Aorta (tissue), 5 donors: Measurements from ENCODE around the gene CYBA. TPM values are rescaled to one million over a fixed set of nuclear protein-coding genes. Genes with fewer than 3 reads are reported as not detected.

Experiments
- ATAC-seq: fragments of 200-7000 bp; cut with Tn5 transposase; one replicate; pipeline ENCODE4 v1.9.1; 2022; ENCODE audit warnings: moderate library complexity; ENCODE audit not compliant: low FRiP score
- DNase-seq, 2 donors: peaks; one replicate each; pipeline ENCODE4 v3.0.0-alpha.2; 2020
- H3K27ac ChIP-seq, 2 donors: one replicate each; pipeline ENCODE4 v1.5.1; 2013; ENCODE audit warnings: low read length in 2 of 2, mild to moderate bottlenecking in 2 of 2, moderate library complexity in 2 of 2, control low read depth in 1 of 2, inconsistent platforms in 1 of 2, low read depth in 1 of 2
- H3K27me3 ChIP-seq, 2 donors: one replicate each; pipeline ENCODE4 v1.6.1; 2013; ENCODE audit warnings: control low read depth in 1 of 2, low read length in 1 of 2, mild to moderate bottlenecking in 1 of 2, moderate library complexity in 1 of 2; ENCODE audit not compliant: insufficient read depth in 2 of 2, control insufficient read depth in 1 of 2
- H3K36me3 ChIP-seq, 2 donors: one replicate each; pipeline ENCODE4 v1.6.1; 2013; ENCODE audit warnings: control low read depth in 1 of 2, low read length in 1 of 2, mild to moderate bottlenecking in 1 of 2; ENCODE audit not compliant: insufficient read depth in 2 of 2, control insufficient read depth in 1 of 2
- H3K4me1 ChIP-seq, 2 donors: one replicate each; pipeline ENCODE4 v1.6.1; 2013; ENCODE audit warnings: low read length in 2 of 2, control low read depth in 1 of 2, mild to moderate bottlenecking in 1 of 2, moderate library complexity in 1 of 2; ENCODE audit not compliant: insufficient read depth in 2 of 2, control insufficient read depth in 1 of 2
- H3K4me3 ChIP-seq, 2 donors: one replicate each; pipeline ENCODE4 v1.5.1; 2013; ENCODE audit warnings: low read length in 2 of 2, control low read depth in 1 of 2, mild to moderate bottlenecking in 1 of 2
- H3K9me3 ChIP-seq: one replicate; pipeline ENCODE4 v1.6.1; 2013; ENCODE audit warnings: mild to moderate bottlenecking, low read length; ENCODE audit not compliant: control insufficient read depth
- WGBS, 2 donors: extraction: QIAGEN DNeasy Blood & Tissue Kit; methylation state at CpG; one replicate each; pipeline ENCODE4 v1.1.7; 2013; 5-methylcytosine and 5-hydroxymethylcytosine counted together
- intact Hi-C, 2 donors: fragments of 100-400 bp; cut with DNase I; formaldehyde crosslinking; loops; one replicate each; pipeline versions ENCODE4 v1.14.2 to v1.15.0; 2022
- polyA plus RNA-seq, 2 donors: library from polyadenylated mRNA; stranded (reverse); fragments of 200-250 nt; gene quantifications; one replicate each; pipeline ENCODE4 v1.2.3, GENCODE V29; 2013
- total RNA-seq, 2 donors: library from RNA; stranded (reverse); fragmentation: NEBNext Ultra II Directional; extraction: Animal tissue kit (Norgen Biotek cat#: 25700); gene quantifications; one replicate each; pipeline ENCODE4 v1.2.1, GENCODE V29; 2021
- donor health status: healthy with polysubstance abuse.
- donor health status: Bipolar disorder and iron deficiency.
- donor health status: DM: no; HTN: no; CAD: no.
- donor health status: DM: no; HTN: no; CAD: no.
- donor health status: DM: yes; HTN: yes; CAD: no.

CYBA gene
- total and polyA plus RNA-seq, 4 donors = 79.2 to 148 (median 103) TPM

GRCh38 chr16:88631920-88632586 is 18.8 kb downstream of the CYBA start:
- DNase-seq = no peak
- Histone ChIP-seq H3K27me3 (no peaks in the 10 kb centered on the region), H3K4me3 (no peak overlapping the region), H3K9me3 (no peaks in the 10 kb centered on the region), H3K4me1 (no peaks in the 10 kb centered on the region), H3K27ac (no peak overlapping the region), H3K36me3 (peaks cover 2 to 9% of the 10 kb centered on the region in 2 donors)
- intact Hi-C loops = no loop called here
- ATAC-seq = no peak
- 89 to 92% methylated on average over 30 of the region's 30 CpGs for WGBS, 2 donors

- H3K27ac ChIP-seq = no peak overlapping the region
- peaks cover 2 to 9% of the 10 kb centered on the region in 2 donors for H3K36me3 ChIP-seq
- no peaks in the 10 kb centered on the region for H3K4me1 ChIP-seq
- DNase-seq (no peak), ATAC-seq (no peak)
- no peak overlapping the region for H3K4me3 ChIP-seq
- no peaks in the 10 kb centered on the region for H3K27me3 ChIP-seq
- WGBS, 2 donors = 75 to 80% methylated on average over 16 of the region's 16 CpGs
- no peaks in the 10 kb centered on the region for H3K9me3 ChIP-seq
- intact Hi-C loops = no loop called here
Measured at GRCh38 chr16:88631384-88631783, 19.5 kb downstream of the CYBA start.

DNA sequence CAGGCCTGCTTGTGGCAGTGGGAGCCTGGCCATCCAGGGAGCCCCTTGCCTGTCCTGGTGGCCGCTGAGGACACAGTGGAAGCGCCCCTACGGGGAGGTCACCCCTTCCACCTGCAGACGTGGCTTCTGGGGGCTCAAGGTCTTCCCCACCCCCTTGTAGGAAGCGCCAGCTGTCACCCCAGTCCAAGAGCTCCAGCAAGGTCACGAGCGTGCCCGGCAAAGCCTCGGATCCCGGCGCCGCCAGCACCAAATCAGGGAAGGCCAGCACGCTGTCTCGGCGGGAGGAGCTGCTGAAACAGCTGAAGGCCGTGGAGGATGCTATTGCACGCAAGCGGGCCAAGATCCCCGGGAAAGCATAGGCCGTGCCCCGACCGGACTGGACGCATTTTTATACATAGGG is 19.9 kb downstream of the CYBA start:
- Histone ChIP-seq H3K9me3 (no peaks in the 10 kb centered on the region), H3K36me3 (peaks cover 2 to 9% of the 10 kb centered on the region in 2 donors), H3K27ac (no peak overlapping the region), H3K27me3 (no peaks in the 10 kb centered on the region), H3K4me3 (no peak overlapping the region), H3K4me1 (no peaks in the 10 kb centered on the region)
- intact Hi-C loops = no loop called here
- ATAC-seq (no peak), DNase-seq (no peak)
- WGBS, 2 donors = 92 to 93% methylated on average over 23 of the region's 23 CpGs

- 86 to 90% methylated on average over 11 to 12 of the region's 12 CpGs for WGBS, 2 donors
- intact Hi-C loops = no loop called here
- Histone ChIP-seq H3K27ac (no peak overlapping the region), H3K36me3 (peaks cover 2 to 9% of the 10 kb centered on the region in 2 donors), H3K4me1 (no peaks in the 10 kb centered on the region), H3K9me3 (no peaks in the 10 kb centered on the region), H3K4me3 (no peak overlapping the region), H3K27me3 (no peaks in the 10 kb centered on the region)
- ATAC-seq (no peak), DNase-seq (no peak)
Measured at GRCh38 chr16:88630433-88630832, 20.4 kb downstream of the CYBA start.

DNA sequence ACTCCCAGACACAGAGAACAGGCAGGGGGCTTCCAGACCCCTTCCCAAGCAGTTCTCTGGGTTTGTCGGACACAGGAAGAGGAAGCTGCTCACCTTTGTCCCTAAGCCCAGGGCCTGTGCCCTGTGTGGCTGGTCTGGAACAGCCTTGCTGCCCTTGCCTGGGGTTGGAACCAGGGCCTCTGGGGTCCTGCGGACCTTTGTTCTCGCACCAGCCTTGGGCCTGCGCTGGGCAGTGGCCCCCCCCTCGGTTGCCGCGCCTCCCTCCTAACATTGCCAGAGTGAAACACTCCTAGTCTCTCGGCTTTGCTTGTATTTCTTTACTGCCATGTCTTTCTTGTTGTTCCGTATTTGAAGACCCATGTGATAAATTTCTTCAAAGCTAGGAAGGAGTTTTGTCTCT is 21.0 kb downstream of the CYBA start:
- Histone ChIP-seq H3K4me3 (no peak overlapping the region), H3K4me1 (no peaks in the 10 kb centered on the region), H3K9me3 (no peaks in the 10 kb centered on the region), H3K27me3 (no peaks in the 10 kb centered on the region), H3K27ac (no peak overlapping the region), H3K36me3 (peaks cover 2 to 9% of the 10 kb centered on the region in 2 donors)
- 84 to 87% methylated on average over 9 of the region's 9 CpGs for WGBS, 2 donors
- intact Hi-C loops = no loop called here
- ATAC-seq (no peak), DNase-seq (no peak)

GRCh38 chr16:88628512-88628974 is 22.3 kb downstream of the CYBA start:
- WGBS, 2 donors = 61 to 66% methylated on average over 12 of the region's 12 CpGs
- Histone ChIP-seq H3K4me3 (no peak overlapping the region), H3K27me3 (no peaks in the 10 kb centered on the region), H3K9me3 (no peaks in the 10 kb centered on the region), H3K4me1 (no peaks in the 10 kb centered on the region), H3K27ac (no peak overlapping the region), H3K36me3 (peaks cover 2 to 17% of the 10 kb centered on the region in 2 donors)
- ATAC-seq = no peak
- DNase-seq = no peak
- intact Hi-C loops = no loop called here

GRCh38 chr16:88627531-88628411 is 23.1 kb downstream of the CYBA start:
- H3K4me3 ChIP-seq = no peak overlapping the region
- intact Hi-C loops = no loop called here
- WGBS, 2 donors = 95 to 97% methylated on average over 27 of the region's 27 CpGs
- DNase-seq = no peak
- no peaks in the 10 kb centered on the region for H3K4me1 ChIP-seq
- H3K27me3 ChIP-seq = no peaks in the 10 kb centered on the region
- no peak for ATAC-seq
- no peak overlapping the region for H3K27ac ChIP-seq
- peaks cover 5 to 17% of the 10 kb centered on the region in 2 donors for H3K36me3 ChIP-seq
- no peaks in the 10 kb centered on the region for H3K9me3 ChIP-seq

DNA sequence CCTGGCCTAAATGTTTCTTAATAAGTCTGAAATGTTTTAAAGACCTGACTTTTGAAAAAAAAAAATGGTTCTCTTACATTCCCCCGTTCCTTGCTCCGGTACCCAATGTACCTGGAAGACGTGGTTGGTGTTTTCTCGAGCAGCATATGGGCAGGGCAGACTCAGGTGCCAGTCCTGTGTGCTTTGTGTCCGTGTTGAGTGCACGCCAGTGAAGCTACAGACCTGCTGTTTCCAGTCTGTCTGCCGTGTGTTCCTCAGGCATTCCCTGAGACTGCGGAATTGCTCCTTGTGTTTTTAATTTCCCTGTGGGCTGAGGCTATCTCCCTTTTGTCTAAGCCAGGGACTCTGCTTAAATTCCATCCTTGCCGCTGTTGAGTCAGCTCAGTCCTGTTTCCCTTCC is 24.2 kb downstream of the CYBA start:
- Histone ChIP-seq H3K27me3 (no peaks in the 10 kb centered on the region), H3K36me3 (peaks cover 7 to 17% of the 10 kb centered on the region in 2 donors), H3K9me3 (no peaks in the 10 kb centered on the region), H3K4me1 (no peaks in the 10 kb centered on the region), H3K27ac (no peak overlapping the region), H3K4me3 (no peak overlapping the region)
- 93 to 95% methylated on average over 9 of the region's 9 CpGs for WGBS, 2 donors
- no peak for ATAC-seq
- DNase-seq = no peak
- intact Hi-C loops = no loop called here
